Measurements from ENCODE around the gene PPP6R2. TPM values are rescaled to one million over a fixed set of nuclear protein-coding genes. Genes with fewer than 3 reads are reported as not detected.

The PPP6R2 gene
- total and polyA plus RNA-seq, 7 donors, result 15.0 to 64.5 (median 40.7) TPM

- no peak for DNase-seq
- Histone ChIP-seq H3K27ac (no peak overlapping the region), H3K36me3 (no peaks in the 10 kb centered on the region), H3K4me3 (no peak overlapping the region), H3K4me1 (peaks cover 0 to 12% (median 7%) of the 10 kb centered on the region in 4 donors), H3K9me3 (no peaks in the 10 kb centered on the region), H3K27me3 (no peaks in the 10 kb centered on the region)
- TF ChIP-seq POLR2AphosphoS5 (IDR thresholded peaks at IDR 0.05), result no peak
- TF ChIP-seq POLR2A (IDR thresholded peaks at IDR 0.05), result no peak
- no peak for TF ChIP-seq EP300 (IDR thresholded peaks at IDR 0.05)
- no peak for TF ChIP-seq CTCF (IDR thresholded peaks at IDR 0.05)
- intact Hi-C loops (cut with DNase I), result no loop called here
- WGBS, 2 donors, result 97% methylated on average over 5 of the region's 5 CpGs
Observed at GRCh38 chr22:50338042-50338573, 5.0 kb upstream of the PPP6R2 start.

GRCh38 chr22:50338860-50339462, 4.2 kb upstream of the PPP6R2 start:
- intact Hi-C loops (cut with DNase I), result no loop called here
- WGBS, 2 donors, result 96% methylated on average over 4 of the region's 4 CpGs
- no peak for DNase-seq
- Histone ChIP-seq H3K9me3 (no peaks in the 10 kb centered on the region), H3K4me3 (no peak overlapping the region), H3K27me3 (no peaks in the 10 kb centered on the region), H3K36me3 (no peaks in the 10 kb centered on the region), H3K4me1 (peaks cover 0 to 12% (median 7%) of the 10 kb centered on the region in 4 donors), H3K27ac (no peak overlapping the region)
- TF ChIP-seq CTCF (IDR thresholded peaks at IDR 0.05), result no peak
- no peak for TF ChIP-seq POLR2AphosphoS5 (IDR thresholded peaks at IDR 0.05)
- TF ChIP-seq POLR2A (IDR thresholded peaks at IDR 0.05), result no peak
- no peak for TF ChIP-seq EP300 (IDR thresholded peaks at IDR 0.05)

- TF ChIP-seq CTCF (IDR thresholded peaks at IDR 0.05), result no peak
- no peak for TF ChIP-seq EP300 (IDR thresholded peaks at IDR 0.05)
- TF ChIP-seq POLR2A (IDR thresholded peaks at IDR 0.05), result no peak
- TF ChIP-seq POLR2AphosphoS5 (IDR thresholded peaks at IDR 0.05), result no peak
- no peaks in the 10 kb centered on the region for H3K9me3 ChIP-seq
- H3K27me3 ChIP-seq, result no peaks in the 10 kb centered on the region
- intact Hi-C loops (cut with DNase I), result no loop called here
- H3K4me1 ChIP-seq, result peaks cover 0 to 12% (median 7%) of the 10 kb centered on the region in 4 donors
- WGBS, 2 donors, result 74 to 79% methylated on average over 12 of the region's 12 CpGs
- no peak for DNase-seq
- H3K27ac ChIP-seq, result no peak overlapping the region
- H3K36me3 ChIP-seq, result no peaks in the 10 kb centered on the region
- no peak overlapping the region for H3K4me3 ChIP-seq
Observed at GRCh38 chr22:50339945-50340879, 2.9 kb upstream of the PPP6R2 start.

GRCh38 chr22:50341977-50342650, 1.0 kb upstream of the PPP6R2 start:
- Histone ChIP-seq H3K27ac (peak overlapping the region; percentile 75 to 89 (median 82)), H3K4me3 (peak overlapping the region; percentile 32 to 99 (median 92)), H3K4me1 (peaks cover 0 to 21% (median 17%) of the 10 kb centered on the region in 4 donors), H3K9me3 (no peaks in the 10 kb centered on the region), H3K36me3 (no peaks in the 10 kb centered on the region), H3K27me3 (no peaks in the 10 kb centered on the region)
- DNase-seq, result peak; percentile 95
- intact Hi-C loops (cut with DNase I), result loop anchor here (1.0 to 2.0 kb wide), 3 partner anchors 15 to 91 kb away; partner anchors contain the start of genes DENND6B and HDAC10
- WGBS, 2 donors, result 9 to 13% methylated on average over 26 of the region's 26 CpGs
- TF ChIP-seq POLR2AphosphoS5 (IDR thresholded peaks at IDR 0.05) (peak in 2 of 4 donors; percentile 31 to 47), EP300 (IDR thresholded peaks at IDR 0.05) (no peak), POLR2A (IDR thresholded peaks at IDR 0.05) (no peak), CTCF (IDR thresholded peaks at IDR 0.05) (peak; percentile 90 to 97 (median 96))
